GM21526 (cell line): ENCODE data around the gene HSD17B11.
A peak's percentile ranks its signal among the peaks of the same experiment; 100 is the strongest.
"Not testable (repeated sequence)": the region's sequence is repeated elsewhere in the genome, so short reads cannot be mapped to it uniquely, and the experiment has no call there.

Experiments
- ATAC-seq: cut with Tn5 transposase; IDR thresholded peaks from one replicate; pipeline ENCODE4 v1.9.1; 2021; ENCODE audit warnings: moderate library complexity; ENCODE audit not compliant: unreplicated experiment, low FRiP score

Gene HSD17B11

DNA sequence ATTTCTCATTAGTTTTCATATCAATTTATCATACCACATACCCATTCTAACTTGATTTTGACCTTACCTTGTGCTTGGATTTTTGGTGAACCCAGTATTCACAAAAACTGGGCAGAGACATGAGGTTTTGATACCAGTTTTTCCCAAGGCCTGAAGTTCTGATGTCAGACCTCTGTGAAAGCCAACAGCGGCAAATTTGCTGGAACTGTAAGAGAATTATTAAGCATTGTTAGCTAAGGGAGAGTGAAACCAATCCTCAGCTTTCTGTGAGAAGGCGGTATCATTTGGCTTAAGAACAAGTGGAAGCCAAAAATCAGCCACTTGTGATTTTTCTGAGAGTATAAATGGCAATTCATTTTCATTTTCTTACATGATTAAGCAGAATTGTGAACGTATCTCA, 77.2 kb downstream of the HSD17B11 start:
- ATAC-seq = no peak

DNA sequence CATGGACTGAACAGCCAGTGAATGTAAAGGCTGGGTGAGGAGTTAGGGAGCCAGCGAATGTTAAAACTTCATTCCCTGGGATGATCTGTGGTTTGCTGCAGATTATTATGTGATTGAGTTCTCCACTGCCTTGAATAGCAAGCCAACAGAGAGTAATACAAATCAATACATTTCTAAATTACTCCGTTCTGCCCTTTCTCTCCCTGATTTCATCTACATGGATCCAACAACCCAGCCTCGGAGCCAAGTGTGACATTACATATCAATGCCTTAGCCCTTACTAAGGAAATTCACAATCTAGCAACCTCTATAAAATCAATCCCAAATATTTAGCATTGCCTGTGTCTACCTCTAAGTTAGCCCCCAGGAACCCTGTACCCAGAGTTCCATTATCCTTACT, 79.3 kb downstream of the HSD17B11 start:
- ATAC-seq = no peak

DNA sequence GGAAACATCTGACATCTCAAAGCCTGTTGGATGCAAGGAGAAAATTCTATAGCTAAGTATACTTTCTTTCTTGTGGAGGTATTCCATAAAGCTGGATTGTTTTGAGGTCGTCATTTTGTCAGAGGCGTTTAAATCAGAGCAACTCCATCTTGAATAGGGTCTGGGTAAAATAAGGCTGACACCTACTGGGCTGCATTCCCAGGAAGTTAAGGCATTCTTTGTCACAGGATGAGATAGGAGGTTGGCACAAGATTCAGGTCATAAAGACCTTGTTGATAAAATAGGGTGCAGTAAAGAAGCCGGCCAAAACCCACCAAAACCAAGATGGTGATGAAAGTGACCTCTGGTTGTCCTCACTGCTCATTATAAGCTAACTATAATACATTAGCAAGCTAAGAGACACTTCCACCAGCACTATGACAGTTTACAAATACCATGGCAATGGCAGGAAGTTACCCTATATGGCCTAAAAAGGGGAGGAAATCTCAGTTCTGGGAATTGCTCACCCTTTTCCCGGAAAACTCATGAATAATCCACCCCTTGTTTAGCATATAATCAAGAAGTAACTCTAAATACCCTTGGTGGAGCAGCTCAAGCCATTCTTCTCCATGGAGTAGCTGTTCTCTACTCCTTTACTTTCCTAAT, 80.2 kb downstream of the HSD17B11 start:
- ATAC-seq = no peak

- ATAC-seq = no peak
Measured at GRCh38 chr4:87309625-87310024, 81.4 kb downstream of the HSD17B11 start.

DNA sequence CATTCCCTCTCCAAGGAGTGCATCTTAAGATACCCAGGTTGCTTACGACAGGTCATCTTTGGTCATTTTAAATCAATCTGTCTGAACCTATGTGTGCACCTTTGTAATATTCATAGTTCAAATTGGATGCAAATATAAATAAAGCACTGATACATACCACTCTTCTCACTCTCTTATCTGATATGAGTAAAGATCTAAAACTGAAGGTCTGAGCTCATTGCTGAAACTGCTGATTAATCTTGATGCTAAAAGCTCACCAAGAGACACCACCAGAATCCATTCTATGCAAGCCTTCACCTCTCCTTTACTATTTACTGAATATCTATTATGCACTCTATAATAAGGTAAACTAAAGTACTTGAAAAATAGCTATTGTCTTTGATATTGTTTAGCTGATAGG, 84.9 kb downstream of the HSD17B11 start:
- ATAC-seq = peak; percentile 77

- ATAC-seq = no peak
Measured at GRCh38 chr4:87305562-87305961, 85.4 kb downstream of the HSD17B11 start.

DNA sequence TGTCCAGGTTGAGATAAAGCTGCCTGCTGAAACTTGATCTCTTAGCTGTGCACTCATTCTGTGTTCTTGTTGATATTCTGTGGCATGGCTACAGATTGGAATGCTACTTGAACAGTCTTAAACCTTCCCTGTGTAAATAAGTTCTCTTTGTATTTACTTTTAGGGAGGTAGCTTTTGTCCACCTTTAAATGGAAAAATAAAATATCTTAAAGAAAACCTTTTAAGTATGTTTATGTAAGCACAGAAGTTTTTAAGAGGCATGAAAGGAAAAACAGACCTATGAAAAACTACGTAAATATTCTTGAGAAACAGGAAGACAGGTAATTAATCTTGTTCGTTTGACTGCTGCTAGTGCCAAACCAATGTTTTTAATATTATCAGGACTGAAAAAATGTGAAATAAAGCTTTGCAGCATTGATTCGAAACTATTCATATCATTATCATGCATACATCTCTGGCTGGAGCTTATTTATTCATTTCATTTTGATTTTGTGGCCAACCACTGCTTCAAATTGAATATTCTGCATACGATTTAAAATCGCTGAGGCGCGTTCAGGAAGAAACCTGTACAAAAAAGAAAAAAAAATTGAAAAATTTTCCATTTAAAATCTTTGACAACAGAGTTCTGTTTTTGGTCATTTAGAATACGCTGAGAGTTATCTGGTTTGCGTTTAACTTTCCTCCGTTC, 86.1 kb downstream of the HSD17B11 start:
- ATAC-seq = no peak

DNA sequence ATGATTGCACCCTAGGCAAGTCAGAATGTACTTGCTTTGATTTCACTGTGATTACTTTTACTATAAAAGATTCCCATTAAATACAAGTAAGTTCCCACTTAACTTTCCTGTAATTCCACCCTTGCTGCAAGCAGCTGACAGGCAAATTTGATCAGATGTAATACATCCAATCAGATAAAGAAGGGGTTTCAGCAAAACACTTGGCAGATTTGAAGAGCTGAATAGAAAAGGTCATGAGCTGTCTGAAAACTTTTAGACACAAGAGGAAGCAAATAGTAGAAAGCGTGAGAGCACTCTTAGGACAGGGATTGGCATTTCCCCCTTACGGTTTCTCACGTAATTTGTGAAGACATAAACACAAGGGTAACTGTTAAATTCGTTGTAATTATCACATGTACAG, 91.1 kb downstream of the HSD17B11 start:
- no peak for ATAC-seq

DNA sequence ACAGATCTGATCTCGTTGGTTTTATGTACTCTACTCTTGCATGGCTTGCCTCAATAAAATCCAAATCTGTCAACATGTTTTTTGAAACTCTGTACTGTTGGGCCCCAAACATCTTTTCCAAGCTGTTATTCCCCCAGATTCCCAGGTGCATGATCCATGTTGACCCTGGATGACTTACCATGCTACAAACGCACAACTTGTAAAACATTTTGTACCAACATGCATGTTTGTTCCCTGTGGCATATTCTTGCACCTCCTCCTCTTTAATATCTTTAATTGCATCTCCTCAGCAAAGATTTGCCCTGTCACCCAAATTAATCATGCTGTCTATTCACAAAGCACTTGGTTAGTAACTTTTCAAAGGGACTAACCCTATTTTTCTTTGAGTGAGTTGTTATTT, 92.6 kb downstream of the HSD17B11 start:
- no peak for ATAC-seq

- ATAC-seq = not testable (repeated sequence)
Measured at GRCh38 chr4:87294911-87295310, 96.1 kb downstream of the HSD17B11 start.

DNA sequence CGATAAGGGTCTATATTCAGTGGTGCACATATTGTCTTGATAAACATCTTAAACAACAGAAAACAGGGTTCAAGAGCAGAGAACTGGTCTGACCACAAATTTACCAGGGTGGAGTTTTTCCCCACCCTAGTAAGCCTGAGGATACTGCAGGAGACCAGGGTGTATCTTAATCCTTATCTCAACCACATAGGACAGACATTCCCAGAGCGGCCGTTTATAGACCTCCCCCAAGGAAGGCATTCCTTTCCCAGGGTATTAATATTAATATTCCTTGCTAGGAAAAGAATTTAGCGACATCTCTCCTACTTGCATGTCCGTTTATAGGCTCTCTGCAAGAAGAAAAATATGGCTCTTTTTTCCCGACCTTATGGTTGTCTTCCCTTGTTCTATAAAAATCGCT, 97.1 kb downstream of the HSD17B11 start:
- ATAC-seq = not testable (repeated sequence)

DNA sequence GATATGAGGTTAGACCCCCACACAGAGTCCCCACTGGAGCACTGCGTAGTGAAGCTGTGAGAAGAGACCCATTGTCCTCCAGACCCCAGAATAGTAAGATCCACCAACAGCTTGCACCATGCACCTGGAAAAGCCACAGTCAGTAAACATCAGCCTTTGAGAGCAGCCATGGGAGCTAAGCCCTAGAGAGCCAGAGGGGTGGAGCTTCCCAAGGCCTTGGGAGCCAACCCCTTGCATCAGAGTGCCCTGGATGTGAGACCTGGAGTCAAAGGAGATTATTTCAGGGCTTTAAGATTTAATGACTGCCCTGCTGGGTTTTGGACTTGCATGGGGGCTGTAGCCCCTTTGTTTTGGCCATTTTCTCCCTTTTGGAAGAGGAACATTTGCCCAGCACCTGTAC, 104.0 kb downstream of the HSD17B11 start:
- no peak for ATAC-seq
